Stomach (tissue), 4 donors: Measurements from ENCODE around the gene LRRC8A.
"Not testable (repeated sequence)": the region's sequence is repeated elsewhere in the genome, so short reads cannot be mapped to it uniquely, and the experiment has no call there.

Experiments
- CTCF ChIP-seq, 7 experiments: fragments of 450-650 bp in 4 of 7; fragments of 200-600 bp in 3 of 7; sonication (generic) in 3 of 7; IDR thresholded peaks; one replicate each; pipeline ENCODE4 v1.5.1; 2016 to 2019; ENCODE audit warnings: antibody characterized with exemption in 7 of 7, control low read depth in 2 of 7, mild to moderate bottlenecking in 1 of 7
- EP300 ChIP-seq: sonication (generic); formaldehyde crosslinking; IDR thresholded peaks from one replicate; pipeline ENCODE4 v1.6.1; 2017; ENCODE audit warnings: antibody characterized with exemption
- POLR2A ChIP-seq, 4 donors: fragments of 450-650 bp; IDR thresholded peaks; one replicate each; pipeline ENCODE4 v1.6.1; 2016; ENCODE audit warnings: antibody characterized with exemption in 4 of 4, control low read depth in 2 of 4, mild to moderate bottlenecking in 1 of 4, moderate library complexity in 1 of 4
- POLR2AphosphoS5 ChIP-seq, 3 donors: sonication (generic); formaldehyde crosslinking; IDR thresholded peaks; one replicate each; pipeline ENCODE4 v1.6.1; 2016; ENCODE audit warnings: antibody characterized with exemption in 3 of 3

- TF ChIP-seq CTCF (IDR thresholded peaks at IDR 0.05); POLR2A (IDR thresholded peaks at IDR 0.05); POLR2AphosphoS5 (IDR thresholded peaks at IDR 0.05); EP300: not testable (repeated sequence)
Observed at GRCh38 chr9:128858476-128858875, 23.5 kb upstream of the LRRC8A start.
